ENCODE data around the gene LUZP2.

DNA sequence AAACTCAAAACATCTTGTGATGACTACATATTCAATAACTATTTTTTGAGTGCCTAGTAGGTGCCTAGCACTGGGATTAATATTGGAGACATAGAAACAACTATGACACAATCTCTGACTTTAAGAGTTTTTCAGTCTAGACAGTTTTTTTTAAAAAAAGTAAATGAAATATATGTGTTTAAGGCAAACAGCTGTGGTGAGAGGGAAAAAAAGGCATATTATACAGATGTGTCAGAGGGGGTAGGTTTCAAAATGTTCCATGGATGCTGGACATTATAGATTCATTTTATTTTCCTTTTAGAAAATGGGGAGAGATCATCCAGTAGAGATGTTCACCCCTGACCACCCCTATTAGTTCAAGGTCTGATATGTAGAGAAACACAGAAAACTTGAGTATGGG is 90.8 kb downstream of the LUZP2 start:
- no peak for TF ChIP-seq ZFP36 (IDR thresholded peaks at IDR 0.05; ENCODE audit: low read depth, low read length, partially characterized antibody)
- TF ChIP-seq HDGF (IDR thresholded peaks at IDR 0.05), result no peak
- TF ChIP-seq ELF1 (tag; IDR thresholded peaks at IDR 0.05), result no peak
- TF ChIP-seq CBFA2T2 (conservative IDR thresholded peaks at IDR 0.05), result no peak
- TF ChIP-seq, protein P1, sequence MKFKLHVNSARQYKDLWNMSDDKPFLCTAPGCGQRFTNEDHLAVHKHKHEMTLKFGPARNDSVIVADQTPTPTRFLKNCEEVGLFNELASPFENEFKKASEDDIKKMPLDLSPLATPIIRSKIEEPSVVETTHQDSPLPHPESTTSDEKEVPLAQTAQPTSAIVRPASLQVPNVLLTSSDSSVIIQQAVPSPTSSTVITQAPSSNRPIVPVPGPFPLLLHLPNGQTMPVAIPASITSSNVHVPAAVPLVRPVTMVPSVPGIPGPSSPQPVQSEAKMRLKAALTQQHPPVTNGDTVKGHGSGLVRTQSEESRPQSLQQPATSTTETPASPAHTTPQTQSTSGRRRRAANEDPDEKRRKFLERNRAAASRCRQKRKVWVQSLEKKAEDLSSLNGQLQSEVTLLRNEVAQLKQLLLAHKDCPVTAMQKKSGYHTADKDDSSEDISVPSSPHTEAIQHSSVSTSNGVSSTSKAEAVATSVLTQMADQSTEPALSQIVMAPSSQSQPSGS (CRISPR knock-in tag; IDR thresholded peaks at IDR 0.05), result no peak
- TF ChIP-seq, protein P2, sequence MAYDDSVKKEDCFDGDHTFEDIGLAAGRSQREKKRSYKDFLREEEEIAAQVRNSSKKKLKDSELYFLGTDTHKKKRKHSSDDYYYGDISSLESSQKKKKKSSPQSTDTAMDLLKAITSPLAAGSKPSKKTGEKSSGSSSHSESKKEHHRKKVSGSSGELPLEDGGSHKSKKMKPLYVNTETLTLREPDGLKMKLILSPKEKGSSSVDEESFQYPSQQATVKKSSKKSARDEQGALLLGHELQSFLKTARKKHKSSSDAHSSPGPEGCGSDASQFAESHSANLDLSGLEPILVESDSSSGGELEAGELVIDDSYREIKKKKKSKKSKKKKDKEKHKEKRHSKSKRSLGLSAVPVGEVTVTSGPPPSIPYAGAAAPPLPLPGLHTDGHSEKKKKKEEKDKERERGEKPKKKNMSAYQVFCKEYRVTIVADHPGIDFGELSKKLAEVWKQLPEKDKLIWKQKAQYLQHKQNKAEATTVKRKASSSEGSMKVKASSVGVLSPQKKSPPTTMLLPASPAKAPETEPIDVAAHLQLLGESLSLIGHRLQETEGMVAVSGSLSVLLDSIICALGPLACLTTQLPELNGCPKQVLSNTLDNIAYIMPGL (CRISPR knock-in tag; IDR thresholded peaks at IDR 0.05), result no peak
- no peak for TF ChIP-seq MXI1 (IDR thresholded peaks at IDR 0.05; ENCODE audit: low read depth, low read length)
- TF ChIP-seq, protein P3, sequence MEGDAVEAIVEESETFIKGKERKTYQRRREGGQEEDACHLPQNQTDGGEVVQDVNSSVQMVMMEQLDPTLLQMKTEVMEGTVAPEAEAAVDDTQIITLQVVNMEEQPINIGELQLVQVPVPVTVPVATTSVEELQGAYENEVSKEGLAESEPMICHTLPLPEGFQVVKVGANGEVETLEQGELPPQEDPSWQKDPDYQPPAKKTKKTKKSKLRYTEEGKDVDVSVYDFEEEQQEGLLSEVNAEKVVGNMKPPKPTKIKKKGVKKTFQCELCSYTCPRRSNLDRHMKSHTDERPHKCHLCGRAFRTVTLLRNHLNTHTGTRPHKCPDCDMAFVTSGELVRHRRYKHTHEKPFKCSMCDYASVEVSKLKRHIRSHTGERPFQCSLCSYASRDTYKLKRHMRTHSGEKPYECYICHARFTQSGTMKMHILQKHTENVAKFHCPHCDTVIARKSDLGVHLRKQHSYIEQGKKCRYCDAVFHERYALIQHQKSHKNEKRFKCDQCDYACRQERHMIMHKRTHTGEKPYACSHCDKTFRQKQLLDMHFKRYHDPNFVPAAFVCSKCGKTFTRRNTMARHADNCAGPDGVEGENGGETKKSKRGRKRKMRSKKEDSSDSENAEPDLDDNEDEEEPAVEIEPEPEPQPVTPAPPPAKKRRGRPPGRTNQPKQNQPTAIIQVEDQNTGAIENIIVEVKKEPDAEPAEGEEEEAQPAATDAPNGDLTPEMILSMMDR (IDR thresholded peaks at IDR 0.05 in 2 of 3, conservative IDR thresholded peaks at IDR 0.05 in 1 of 3; ENCODE audit: insufficient read depth in 2 of 3, low read depth in 1 of 3, low read length in 3 of 3), result no peak
- no peak for TF ChIP-seq POLR2A (conservative IDR thresholded peaks at IDR 0.05)
